GM23338 (cell line): ENCODE data around the gene RNF40.

Experiments
- EZH2phosphoT487 ChIP-seq: fragments of 200-600 bp; sonication (generic); IDR thresholded peaks from one replicate; pipeline ENCODE4 v1.8.1; 2018; ENCODE audit warnings: antibody characterized with exemption; ENCODE audit not compliant: unreplicated experiment
- POLR2AphosphoS5 ChIP-seq: IDR thresholded peaks from 2 replicates; pipeline ENCODE4 v1.6.1; 2016; ENCODE audit warnings: antibody characterized with exemption, low read depth
- ZNF114 ChIP-seq: fragments of 250-450 bp; sonication (Bioruptor Pico); IDR thresholded peaks from 2 replicates; pipeline ENCODE4 v1.5.0; 2020; ENCODE audit warnings: mild to moderate bottlenecking, moderate library complexity
- TF ChIP-seq, protein P1 (sequence below), 2 experiments: fragments of 200-600 bp in 1 of 2; sonication (generic) in 1 of 2; conservative IDR thresholded peaks; 2 replicates each; pipeline versions ENCODE4 v1.5.1 to v1.6.1; 2016 to 2017; ENCODE audit warnings: antibody characterized with exemption in 2 of 2, low read depth in 2 of 2, mild to moderate bottlenecking in 2 of 2, moderate library complexity in 1 of 2
- TF ChIP-seq, protein P2 (sequence below): IDR thresholded peaks from 2 replicates; pipeline ENCODE4 v1.6.1; 2016; ENCODE audit warnings: antibody characterized with exemption

DNA sequence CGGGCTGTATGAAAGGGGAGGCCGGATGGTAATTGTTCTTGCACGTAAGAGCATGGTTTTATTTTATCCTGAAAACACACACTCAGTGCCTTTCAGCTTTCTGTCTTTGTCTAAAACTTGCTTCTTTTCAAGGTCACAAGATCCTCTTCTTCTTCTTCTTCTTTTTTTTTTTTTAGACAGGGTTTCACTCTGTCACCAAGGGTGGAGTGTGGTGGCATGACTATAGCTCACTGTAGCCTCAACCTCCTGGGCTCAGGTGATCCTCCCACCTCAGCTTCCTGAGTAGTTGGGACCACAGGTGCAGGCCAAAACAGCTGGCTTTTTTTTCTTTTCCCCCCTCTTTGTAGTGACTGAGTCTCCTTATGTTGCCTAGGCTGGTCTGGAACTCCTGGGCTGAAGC lies 40.8 kb downstream of the RNF40 start:
- TF ChIP-seq, protein P1, sequence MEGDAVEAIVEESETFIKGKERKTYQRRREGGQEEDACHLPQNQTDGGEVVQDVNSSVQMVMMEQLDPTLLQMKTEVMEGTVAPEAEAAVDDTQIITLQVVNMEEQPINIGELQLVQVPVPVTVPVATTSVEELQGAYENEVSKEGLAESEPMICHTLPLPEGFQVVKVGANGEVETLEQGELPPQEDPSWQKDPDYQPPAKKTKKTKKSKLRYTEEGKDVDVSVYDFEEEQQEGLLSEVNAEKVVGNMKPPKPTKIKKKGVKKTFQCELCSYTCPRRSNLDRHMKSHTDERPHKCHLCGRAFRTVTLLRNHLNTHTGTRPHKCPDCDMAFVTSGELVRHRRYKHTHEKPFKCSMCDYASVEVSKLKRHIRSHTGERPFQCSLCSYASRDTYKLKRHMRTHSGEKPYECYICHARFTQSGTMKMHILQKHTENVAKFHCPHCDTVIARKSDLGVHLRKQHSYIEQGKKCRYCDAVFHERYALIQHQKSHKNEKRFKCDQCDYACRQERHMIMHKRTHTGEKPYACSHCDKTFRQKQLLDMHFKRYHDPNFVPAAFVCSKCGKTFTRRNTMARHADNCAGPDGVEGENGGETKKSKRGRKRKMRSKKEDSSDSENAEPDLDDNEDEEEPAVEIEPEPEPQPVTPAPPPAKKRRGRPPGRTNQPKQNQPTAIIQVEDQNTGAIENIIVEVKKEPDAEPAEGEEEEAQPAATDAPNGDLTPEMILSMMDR (conservative IDR thresholded peaks at IDR 0.05; ENCODE audit: low read depth in 2 of 2) = no peak
- TF ChIP-seq, protein P2, sequence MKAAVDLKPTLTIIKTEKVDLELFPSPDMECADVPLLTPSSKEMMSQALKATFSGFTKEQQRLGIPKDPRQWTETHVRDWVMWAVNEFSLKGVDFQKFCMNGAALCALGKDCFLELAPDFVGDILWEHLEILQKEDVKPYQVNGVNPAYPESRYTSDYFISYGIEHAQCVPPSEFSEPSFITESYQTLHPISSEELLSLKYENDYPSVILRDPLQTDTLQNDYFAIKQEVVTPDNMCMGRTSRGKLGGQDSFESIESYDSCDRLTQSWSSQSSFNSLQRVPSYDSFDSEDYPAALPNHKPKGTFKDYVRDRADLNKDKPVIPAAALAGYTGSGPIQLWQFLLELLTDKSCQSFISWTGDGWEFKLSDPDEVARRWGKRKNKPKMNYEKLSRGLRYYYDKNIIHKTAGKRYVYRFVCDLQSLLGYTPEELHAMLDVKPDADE = no peak
- TF ChIP-seq POLR2AphosphoS5 = no peak
- no peak for TF ChIP-seq EZH2phosphoT487
- no peak for TF ChIP-seq ZNF114 (CRISPR knock-in tag)
